Hematopoietic multipotent progenitor cell treated with erythropoietin and hydrocortisone succinate and interleukin-3 and kit ligand, for 15 days (in vitro differentiated cells): Measurements from ENCODE around the gene BABAM2.
"Not testable (repeated sequence)": the region's sequence is repeated elsewhere in the genome, so short reads cannot be mapped to it uniquely, and the experiment has no call there.

Experiments
- DNase-seq: peaks from one replicate; pipeline ENCODE4 v3.0.0-alpha.2; 2015; ENCODE audit warnings: low spot score

BABAM2 gene

GRCh38 chr2:27890146-27890923 is at the start of gene BABAM2, which contains the start of gene RBKS:
TSS of gene BABAM2 (plus strand) at chr2:27890729. CDS start at chr2:27894557, 3,828 bp downstream.
TSS of gene RBKS (minus strand) at chr2:27890387. CDS start at chr2:27890345, 42 bp downstream.
- peak; percentile 86 for DNase-seq

GRCh38 chr2:27842894-27843293 is 47.6 kb upstream of the BABAM2 start:
- DNase-seq = no peak

- no peak for DNase-seq
Measured at GRCh38 chr2:27843992-27844391, 46.5 kb upstream of the BABAM2 start.

GRCh38 chr2:27844821-27845255 is 45.7 kb upstream of the BABAM2 start:
- DNase-seq = no peak

GRCh38 chr2:27847333-27847732 is 43.2 kb upstream of the BABAM2 start:
- no peak for DNase-seq

- no peak for DNase-seq
Measured at GRCh38 chr2:27849558-27850205, 40.8 kb upstream of the BABAM2 start.

- no peak for DNase-seq
Measured at GRCh38 chr2:27852691-27853090, 37.8 kb upstream of the BABAM2 start.

- no peak for DNase-seq
Measured at GRCh38 chr2:27854229-27854862, 36.2 kb upstream of the BABAM2 start.

- DNase-seq = no peak
Measured at GRCh38 chr2:27855476-27855875, 35.1 kb upstream of the BABAM2 start.

GRCh38 chr2:27856386-27856785 is 34.1 kb upstream of the BABAM2 start:
- no peak for DNase-seq

- DNase-seq = no peak
Measured at GRCh38 chr2:27856956-27857355, 33.6 kb upstream of the BABAM2 start.

- DNase-seq = no peak
Measured at GRCh38 chr2:27857417-27858172, 32.9 kb upstream of the BABAM2 start.

- no peak for DNase-seq
Measured at GRCh38 chr2:27860111-27860510, 30.4 kb upstream of the BABAM2 start.

- DNase-seq = no peak
Measured at GRCh38 chr2:27863146-27863545, 27.4 kb upstream of the BABAM2 start.

- not testable (repeated sequence) for DNase-seq
Measured at GRCh38 chr2:27863955-27864354, 26.6 kb upstream of the BABAM2 start.

- DNase-seq = no peak
Measured at GRCh38 chr2:27866237-27866636, 24.3 kb upstream of the BABAM2 start.

- no peak for DNase-seq
Measured at GRCh38 chr2:27869763-27870162, 20.8 kb upstream of the BABAM2 start.

GRCh38 chr2:27870724-27871123 is 19.8 kb upstream of the BABAM2 start:
- DNase-seq = no peak

GRCh38 chr2:27871802-27872201 is 18.7 kb upstream of the BABAM2 start:
- peak; percentile 64 for DNase-seq

- DNase-seq = no peak
Measured at GRCh38 chr2:27873091-27873490, 17.4 kb upstream of the BABAM2 start.

- no peak for DNase-seq
Measured at GRCh38 chr2:27875089-27875881, 15.2 kb upstream of the BABAM2 start.
